NCI-H2081 (cell line): ENCODE measurements around the gene MMUT.
"Not testable (repeated sequence)": the region's sequence is repeated elsewhere in the genome, so short reads cannot be mapped to it uniquely, and the experiment has no call there.

Experiments used
- DNase-seq, 2 experiments: peaks; one replicate each; lab custom pipeline; 2025; lab: John Stamatoyannopoulos, UW

The MMUT gene

GRCh38 chr6:49423817-49424216 is 39.2 kb downstream of the MMUT start:
- DNase-seq = peak in 1 of 2 experiments; percentile 18

- no peak for DNase-seq
These were observed 46.9 kb downstream of the MMUT start for GRCh38 chr6:49416195-49416594.

- DNase-seq = no peak
These were observed 47.7 kb downstream of the MMUT start for GRCh38 chr6:49415358-49415757.

GRCh38 chr6:49410564-49410963 is 52.5 kb downstream of the MMUT start:
- no peak for DNase-seq

GRCh38 chr6:49409951-49410542 is 53.0 kb downstream of the MMUT start:
- DNase-seq = peak; percentile 60 to 66

- no peak for DNase-seq
These were observed 56.6 kb downstream of the MMUT start for GRCh38 chr6:49406250-49406970.

GRCh38 chr6:49401063-49401462 is 62.0 kb downstream of the MMUT start:
- no peak for DNase-seq

- not testable (repeated sequence) for DNase-seq
These were observed 76.2 kb downstream of the MMUT start for GRCh38 chr6:49386667-49387508.

GRCh38 chr6:49384904-49385303 is 78.1 kb downstream of the MMUT start:
- no peak for DNase-seq
